Fibroblast of skin of left biceps (primary cell): Measurements from ENCODE around the gene ZNF385C.

Experiments
- DNase-seq, 2 experiments: peaks; one replicate each; pipeline ENCODE4 v3.0.0-alpha.2; 2013; ENCODE audit warnings: low read depth in 2 of 2

The ZNF385C gene

DNA sequence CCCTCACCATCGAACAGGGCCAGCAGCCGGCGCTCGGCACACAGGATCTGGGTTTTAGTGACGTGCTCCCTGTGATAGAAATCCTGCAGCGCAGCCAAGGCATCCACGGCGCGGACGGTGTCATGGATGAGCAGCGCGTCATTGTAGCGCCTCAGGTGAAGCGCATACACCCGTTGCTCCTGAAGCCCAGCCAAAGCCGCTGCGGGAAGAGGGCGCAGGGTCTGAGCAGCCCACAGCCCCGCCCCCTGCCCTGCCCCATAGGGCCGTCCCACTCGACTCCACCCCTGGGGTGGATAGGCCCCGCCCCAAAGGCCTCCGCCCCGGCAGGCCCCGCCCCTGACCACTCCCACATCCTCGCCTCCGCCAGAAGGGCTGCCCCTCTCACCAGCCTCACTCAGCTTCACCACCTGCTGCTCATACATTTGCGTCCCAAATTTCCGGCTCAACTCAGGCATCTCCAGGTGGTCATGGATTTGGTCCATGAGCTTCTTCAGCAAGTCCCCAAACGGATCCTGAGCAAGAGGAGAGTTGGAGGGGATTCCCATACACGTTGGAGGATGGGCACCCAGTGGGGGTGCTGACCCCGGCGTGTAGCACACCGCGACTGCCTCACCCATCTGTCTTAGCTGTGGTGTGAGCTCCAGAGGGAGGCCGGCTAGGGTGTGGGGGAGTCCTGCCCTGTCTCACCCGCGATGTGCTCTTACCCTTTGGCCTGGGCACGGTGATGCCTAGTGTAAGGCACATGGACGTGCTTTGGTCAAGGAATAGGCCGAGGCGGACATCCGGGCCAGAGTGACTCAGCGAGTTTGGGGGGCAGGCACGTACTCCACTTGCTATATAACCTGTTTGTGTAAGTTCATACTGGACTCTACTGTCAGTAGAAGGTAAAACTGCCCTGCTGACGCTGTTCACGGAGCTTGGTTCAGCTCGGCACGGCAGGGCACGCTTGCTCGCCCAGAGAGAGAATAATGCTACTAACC, 9.6 kb upstream of the ZNF385C start:
- no peak for DNase-seq

DNA sequence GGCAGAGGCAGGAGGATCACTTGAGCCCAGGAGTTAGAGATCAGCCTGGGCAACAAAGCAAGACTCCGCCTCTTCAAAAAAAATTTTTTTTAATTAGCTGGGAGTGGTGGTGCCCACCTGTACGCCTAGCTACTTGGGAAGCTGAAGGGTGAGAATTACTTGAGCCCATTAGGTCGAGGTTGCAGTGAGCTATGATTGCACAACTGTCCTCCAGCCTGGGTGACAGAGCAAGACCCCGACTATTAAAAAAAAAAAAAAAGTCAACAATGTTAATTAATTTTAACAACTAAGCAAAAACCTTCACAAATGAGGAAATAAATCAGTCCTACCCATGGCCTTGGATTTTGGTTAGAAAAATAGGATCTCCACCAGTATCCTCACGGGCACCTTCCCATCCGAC, 8.9 kb upstream of the ZNF385C start:
- DNase-seq, result no peak

DNA sequence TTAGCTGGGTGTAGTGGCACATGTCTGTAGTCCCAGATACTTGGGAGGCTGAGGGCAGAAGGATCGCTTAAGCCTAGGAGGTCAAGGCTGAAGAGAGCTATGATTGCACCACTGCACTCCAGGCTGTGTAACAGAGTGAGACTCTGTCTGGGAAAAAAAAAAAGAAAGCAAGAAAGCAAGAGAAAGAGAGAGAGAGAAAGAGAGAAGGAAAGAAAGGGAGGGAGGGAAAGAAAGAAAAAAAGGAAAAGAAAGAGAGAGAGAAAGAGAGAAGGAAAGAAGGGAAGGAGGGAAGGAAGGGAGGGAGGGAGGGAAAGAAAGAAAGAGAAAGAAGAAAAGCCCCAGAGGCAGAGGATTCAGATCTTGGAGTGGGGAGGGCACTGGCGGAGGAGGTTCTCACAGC, 7.7 kb upstream of the ZNF385C start:
- no peak for DNase-seq

DNA sequence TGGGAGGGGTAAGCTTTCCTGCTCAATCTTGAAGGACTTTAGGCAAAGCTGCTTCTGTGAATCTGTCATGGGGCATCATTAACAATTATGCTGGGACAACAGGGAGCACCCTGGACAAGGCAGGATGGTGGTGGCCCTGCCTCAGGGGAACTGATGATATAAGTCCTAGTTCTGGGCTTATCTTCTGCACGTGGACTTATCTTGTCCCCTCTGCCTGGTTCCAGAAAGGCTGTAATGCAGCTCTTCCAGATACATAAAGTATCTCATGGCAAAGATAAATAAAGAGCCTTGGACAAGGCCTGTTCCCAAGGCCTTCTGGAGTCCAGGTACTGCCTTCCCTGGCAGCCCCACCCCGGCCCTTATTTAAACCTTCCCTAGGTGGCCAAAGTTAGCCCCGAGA, 6.0 kb upstream of the ZNF385C start:
- no peak for DNase-seq

DNA sequence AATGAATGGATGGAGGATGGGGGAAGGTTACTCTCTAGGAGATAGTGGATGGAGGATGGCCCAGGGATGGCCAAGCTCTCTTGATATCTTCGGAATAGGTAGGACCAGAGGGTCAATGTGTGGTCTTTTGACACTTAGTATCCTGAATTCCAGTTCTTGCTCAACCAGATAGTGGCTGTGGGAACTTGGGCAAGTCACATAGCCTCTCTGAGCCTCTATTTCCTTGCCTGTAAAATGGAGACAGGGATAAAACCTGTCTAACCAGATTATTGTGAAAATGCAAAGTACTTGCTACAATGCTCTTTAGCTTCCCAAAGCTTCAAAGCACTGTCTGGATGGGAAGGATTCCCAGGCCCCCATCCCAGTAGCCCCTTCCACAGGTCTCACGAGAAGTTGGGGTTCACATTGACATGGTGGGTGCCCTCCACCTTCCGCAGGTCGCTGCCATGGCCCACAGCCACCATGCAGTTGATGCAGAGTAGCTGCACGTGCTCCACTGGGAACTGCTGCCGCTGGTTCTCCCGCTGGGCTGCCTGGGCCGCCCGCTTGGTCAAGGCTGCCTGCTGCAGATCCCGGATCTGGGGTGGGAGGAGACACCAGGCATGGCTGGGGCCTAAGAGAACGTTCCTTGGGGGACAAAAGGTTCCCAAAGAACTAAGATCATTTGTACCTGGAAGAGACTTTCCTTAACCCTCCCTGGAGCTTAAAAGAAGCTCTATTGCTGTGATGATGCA, 5.1 kb upstream of the ZNF385C start:
- no peak for DNase-seq

DNA sequence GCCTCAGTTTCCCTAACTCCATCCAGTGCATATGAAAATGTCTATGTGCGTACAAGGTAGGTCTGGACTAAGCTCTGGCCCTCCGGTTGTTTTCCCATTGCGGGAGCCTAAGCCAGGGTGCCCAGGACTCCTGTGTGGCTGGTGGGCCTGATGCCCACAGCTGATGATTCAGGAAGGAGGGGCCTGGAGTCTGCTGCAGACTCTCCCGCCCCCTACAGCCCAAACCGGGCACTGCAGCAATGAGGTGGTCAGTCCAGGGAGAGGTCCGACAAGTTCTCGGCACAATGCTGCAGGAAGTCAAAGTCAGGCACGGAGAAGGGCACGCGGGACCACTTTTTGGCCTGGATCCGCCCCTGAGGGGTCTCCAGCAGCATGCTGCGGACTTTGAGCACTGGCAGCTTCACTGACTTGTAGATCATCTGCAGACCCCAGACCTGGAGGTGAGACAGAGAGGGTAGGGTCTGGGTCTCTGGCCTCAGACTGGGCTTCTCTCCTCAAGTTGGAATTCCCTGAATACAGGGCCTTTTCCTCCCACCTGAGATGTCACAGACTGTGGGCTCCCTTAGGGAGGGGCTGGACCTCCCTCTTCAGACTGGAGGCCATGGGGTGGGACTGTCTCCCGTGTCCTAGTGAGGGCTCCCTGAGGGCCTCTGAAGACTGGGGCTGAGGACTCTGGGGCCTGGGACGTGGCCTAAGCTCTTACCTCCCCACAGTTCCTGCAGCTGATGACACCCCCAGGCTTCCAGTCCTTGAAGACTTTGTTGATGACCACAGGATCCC, 3.4 kb upstream of the ZNF385C start:
- DNase-seq, result no peak

DNA sequence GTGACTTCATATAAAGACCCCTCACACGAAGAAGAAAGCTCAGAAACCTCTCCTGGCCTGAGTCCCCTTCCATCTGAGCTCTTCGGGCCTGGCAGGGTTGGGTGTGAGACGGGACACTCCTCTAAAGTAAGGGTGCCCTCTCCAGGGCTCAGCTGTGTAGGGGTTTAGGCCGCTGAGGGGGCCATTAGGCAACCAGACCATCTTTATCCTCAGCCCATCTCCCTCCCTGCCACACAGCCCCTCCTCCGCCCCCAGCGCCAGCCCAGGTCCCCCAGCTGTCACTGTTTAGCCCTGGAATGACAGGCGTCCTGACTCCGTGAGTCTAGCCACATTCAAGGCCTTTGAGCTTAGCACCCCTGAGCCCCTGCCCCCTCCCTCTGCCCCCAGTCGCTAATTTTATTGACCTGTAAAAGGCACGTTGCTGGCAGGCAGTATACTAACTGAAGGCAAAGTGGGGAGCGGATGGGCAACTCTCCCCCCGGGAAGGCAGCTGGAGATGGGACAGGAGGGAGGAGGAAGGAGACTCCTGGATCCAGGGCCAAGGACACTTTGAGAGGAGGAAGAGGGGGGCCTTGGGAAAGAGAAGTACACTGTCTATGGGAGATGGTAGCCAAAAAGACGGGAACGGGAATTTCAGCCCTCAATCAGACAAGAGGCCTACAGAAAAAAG, 592 bp upstream of the ZNF385C start:
- no peak for DNase-seq

DNA sequence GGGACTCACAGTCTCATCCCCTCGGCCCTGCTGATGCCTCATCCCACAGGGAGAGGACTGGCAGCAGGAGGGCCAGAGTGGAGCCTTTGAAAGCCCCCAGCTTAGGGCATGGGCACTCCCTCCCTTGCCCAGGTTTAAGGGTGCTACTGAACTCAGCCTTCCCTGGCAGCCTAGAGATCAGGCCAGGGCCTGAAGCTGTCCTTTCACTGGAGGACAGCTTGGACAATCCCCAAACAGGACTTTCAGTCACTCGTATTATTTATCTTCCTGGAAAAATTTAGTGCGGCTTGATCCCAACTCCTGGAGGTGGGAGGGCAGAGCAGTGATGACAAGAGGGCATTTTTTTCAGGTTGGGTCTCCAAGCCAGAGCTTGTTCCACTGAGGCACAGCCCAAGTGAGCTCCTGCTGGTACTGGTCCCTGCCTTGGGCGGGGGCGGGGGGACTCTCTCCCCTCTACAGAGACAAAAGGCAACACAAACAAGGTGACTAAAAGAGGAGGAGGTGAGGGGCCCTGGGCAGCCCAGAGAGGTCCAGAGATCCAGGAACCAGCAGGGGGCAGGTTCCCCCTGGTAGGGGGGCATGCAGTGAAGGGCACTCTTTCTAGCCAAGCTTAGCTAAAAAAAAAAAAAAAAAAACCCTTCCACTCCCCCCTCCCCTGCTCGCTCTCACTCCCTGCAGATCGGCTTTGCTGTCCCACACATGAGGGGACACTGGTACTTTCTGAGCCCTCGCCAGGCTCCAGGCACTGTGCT, 1.7 kb downstream of the ZNF385C start:
- DNase-seq, result no peak

DNA sequence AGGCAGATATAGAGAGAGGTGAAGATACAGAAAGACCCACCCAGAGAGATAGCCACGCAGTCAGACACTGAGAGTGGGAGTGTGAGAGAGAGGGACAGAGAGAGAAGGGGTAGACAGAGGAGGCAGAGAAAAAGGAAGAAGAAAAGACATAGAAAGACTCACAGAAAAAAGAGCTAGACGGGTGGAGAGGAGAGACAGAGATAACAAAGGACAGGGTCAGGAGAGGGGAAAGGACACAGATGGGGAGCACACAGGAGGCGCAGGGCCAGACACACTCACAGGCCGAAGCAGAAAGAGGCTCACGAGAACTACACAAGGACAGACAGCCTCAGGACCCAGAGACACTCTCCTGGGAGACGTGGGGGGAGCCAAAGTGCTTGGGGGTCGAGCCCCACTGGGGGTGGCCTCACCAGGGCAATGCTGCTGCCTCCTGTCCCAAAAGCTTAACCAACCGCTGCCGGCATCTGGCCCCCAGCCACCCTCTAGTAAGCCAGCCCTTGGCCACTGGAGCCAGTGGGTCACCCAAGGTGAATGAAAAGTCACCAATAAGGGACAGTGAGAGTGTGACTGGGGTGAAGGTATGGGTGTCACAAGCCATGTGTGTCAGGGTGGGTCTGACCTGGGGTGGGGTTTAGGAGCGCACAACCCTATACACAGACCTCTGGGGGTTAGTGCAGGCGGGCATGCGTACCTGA, 3.8 kb downstream of the ZNF385C start:
- DNase-seq, result no peak

DNA sequence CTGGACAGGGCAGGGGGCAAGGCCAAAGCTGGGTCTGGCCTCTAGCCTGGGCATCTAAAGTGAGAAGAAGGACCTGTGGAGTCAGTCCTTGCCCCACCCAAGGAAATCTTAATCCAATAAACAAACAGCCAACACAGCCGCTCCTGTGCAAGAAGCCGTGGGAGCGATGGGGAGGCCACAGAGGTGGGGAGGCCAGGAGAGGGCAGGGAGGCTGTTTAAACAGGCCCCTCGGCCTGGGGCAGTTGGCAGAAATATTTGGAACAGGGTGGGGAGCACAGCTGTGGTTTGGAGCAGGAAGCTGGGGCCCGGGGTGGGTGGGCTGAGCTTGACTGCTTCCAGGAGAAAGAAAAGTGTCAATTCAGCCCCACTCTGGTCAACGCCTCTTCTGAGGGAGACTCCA, 5.3 kb downstream of the ZNF385C start:
- no peak for DNase-seq

DNA sequence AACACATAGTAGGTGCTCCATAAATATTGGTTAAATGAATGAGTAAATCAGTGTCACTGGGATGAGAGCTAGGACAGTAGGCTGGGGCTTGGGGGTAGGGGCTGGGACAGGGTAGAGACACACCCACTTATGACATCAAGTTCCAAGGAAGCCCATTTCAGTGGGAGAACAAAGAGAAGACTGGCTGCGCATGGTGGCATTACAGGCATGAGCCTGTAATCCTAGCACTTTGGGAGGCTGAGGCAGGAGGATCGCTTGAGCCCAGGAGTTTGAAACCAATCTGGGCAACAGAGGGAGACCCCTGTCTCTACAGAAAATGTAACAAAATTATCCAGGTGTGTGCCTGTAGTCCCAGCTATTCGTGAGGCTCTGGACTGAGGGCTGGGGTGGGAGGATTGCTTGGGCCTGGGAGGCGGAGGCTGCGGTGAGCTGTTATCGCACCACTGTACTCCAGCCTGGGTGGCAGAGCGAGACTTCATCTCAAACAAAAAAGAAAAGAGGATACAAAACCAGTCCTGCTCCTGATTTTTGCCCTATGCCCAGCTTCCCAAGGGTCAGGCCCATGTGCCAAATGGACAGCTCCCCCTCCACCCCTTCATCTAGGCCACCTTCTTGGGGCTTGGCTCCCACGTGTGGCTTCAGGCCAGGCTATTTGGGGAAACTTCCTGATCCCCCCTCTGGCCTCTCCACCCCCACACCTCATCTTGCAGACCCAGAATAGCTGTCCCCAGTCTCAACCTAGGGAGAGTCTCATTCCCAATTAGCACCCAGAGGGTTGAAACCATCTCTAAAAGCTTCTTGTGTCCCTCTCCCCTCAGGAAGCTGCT, 7.1 kb downstream of the ZNF385C start:
- no peak for DNase-seq

DNA sequence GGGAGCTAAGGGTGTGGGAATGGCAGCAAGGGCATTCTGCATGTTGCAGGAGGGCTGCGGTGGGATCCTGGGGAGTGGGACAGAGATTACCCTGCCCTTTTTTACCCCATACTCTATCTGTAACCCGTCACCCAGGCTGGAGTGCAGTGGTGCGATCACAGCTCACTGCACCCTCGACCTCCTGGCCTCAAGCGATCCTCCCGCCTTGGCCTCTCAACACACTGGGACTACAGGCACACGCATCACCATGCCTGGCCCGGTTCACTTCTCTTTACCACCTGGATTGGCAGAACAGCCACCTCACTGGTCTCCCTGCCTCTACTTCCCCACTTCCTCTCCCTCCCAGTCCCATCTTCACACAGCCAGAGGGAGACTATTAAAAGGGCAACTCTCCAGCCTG, 9.5 kb downstream of the ZNF385C start:
- no peak for DNase-seq

DNA sequence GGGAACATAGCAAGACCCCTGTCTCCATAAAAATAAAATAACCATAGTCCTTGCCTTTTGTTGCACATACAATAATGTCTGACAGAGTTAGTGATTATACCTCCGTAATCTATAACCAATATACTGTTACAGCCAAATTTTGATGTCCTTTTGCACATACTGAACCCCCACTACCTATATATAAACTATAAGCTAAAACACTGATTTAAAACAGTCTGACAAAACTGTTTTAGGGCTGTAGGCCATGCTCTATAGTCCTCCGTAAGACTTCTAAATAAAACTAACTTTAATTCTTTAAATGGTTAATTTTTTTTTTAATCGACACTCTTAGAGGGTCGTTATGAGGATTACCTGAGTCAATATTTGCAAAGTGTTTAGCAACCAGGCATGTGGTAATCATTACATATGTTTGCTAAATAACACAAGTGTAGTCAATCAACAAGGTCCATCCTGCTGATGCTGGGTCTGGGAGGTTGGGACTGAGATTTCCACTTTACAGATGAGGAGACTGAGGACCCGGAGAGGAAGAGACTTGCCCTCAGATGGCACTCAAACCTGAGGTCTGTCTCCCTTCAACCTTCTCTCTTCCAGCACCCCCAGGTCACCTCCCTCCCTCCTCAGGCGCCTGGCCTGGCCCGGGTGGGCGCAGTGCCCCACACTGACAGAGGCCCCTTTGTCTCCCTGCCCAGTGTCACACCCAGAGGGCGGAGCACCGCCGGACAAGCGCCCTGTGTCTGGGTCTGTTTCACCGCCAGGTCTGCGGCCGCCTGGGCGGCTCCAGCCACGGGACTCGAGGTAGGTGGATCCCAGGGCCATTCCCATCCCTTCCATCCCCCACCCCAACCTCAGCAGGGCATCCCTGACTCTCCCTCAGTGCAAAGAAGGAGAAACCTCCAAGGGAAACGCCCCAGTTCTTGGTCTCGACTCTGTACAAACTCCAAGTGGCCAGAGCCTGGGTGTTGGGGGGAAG, 10.3 kb downstream of the ZNF385C start:
- DNase-seq, result no peak

DNA sequence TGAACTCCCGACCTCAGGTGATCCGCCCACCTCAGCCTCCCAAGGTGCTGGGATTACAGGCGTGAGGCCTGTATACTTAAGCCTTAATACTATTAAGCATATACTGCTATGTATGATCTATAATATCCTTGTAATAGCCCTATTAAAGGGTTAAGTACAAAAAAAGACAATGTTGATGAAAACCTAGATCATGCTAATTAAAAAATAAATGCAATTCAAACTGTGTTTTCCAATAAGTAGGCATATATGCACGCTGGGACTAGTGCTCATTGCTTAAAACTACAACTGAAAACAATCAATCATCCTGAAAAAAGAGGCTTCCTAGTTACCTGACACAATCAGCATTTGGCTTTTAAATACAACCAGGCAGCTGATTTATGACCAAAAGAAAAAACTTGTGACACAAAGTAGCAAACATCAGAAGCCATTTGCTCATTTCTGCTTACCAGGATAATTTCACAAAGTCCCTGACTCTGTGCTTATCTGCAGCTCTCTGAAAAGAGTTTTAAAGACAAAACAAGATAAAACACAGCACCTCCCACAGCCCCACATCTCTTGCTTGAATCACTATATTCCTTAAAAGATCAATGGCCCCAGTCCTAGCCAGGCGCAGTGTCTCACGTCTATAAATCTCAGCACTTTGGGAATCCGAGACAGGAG, 11.1 kb downstream of the ZNF385C start:
- DNase-seq, result no peak

DNA sequence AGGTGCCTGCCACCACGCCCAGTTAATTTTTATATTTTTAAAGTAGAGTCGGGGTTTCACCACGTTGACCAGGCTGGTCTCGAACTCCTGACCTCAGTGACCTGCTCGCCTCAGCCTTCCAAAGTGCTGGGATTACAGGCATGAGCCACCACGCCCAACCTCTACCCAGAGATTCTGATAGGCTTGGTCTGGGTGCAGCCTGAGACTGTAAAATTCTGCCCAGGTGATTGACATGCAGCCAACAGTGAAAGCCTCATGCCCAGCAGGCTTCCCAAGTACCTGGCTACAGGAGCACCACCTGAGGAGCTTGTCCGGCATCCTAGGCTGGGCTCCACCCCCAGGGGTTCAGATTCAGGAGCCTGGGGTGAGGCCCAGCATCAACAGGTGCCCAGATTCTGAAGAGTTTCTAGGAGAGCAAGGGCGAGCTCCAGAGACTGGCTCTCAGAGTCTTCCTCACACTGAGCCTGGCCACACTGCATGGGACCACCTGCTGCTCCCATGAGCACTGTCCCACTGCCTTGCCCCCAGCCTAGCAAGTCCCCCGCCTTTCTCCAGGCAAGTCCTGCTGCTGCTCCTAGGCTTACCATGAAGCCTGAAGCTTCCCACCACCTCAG, 16.6 kb downstream of the ZNF385C start:
- no peak for DNase-seq

DNA sequence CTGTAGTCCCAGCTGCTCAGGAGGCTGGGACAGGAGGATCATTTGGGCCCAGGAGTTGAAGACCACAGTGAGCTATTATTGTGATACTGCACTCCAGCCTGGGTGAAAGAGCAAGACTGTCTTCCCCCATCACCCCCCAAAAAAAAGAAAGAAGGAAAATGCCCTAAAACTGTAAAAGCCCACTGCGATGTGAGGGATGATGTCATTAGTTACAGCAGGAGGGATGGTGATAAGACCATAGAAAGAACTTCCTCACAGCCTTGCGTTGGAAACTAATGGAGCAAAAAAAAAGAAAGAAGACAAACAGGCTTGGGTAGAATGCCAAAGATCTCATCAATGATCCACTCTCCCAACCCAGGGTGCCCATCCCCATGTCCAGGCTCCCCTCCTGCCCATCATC, 18.7 kb downstream of the ZNF385C start:
- no peak for DNase-seq

DNA sequence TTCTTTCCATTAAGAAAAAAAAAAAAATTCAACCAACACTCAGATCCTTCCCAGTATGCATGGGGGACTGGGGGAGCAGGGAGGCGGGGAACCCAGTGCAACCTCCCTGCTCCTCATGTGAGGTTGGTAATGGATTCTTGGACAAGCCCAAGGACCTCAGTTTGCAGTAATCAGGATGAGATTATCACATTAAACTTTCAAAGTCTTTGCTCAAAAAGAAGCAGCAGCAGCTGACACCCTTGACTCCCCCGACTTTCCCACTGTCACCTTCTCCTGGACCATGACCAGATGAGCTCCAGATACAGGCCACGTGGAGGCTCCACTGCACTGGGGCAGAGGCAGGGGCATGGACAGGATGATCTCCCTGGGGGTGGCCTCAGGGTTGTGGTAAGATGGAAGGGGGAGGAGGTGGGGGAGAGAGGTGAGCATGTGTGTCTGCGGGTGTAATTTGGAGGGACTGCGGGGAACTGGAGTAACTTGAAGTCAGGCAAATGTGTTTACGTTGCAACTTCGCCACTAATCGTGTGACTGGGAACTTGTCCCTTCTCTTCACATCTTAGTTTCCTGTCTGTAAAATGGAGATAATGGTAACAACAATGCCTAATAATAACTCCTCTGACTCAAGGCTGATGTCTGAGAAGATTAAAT, 19.8 kb downstream of the ZNF385C start:
- no peak for DNase-seq
